Measurements from ENCODE around the gene UNC119.

Gene UNC119

DNA sequence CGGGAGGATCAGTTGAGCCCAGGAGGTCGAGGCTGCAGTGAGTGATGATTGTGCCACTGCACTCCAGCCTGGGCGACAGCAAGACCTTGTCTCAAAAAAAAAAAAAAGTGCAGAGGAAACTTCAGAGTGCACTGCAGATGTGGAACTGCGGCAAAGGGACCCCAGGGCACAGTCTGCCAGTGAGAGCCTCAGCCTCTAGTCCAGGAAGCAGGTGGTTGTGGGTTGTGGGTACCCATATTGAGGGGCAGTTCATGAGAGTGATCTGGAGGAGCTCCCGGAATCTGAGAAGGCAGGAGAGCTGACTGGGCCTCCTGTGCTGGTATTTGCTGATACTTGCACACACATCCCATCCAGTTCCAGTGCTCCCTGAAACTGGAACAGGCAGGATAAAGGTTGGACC is 33.2 kb downstream of the UNC119 start:
- no peak for DNase-seq

DNA sequence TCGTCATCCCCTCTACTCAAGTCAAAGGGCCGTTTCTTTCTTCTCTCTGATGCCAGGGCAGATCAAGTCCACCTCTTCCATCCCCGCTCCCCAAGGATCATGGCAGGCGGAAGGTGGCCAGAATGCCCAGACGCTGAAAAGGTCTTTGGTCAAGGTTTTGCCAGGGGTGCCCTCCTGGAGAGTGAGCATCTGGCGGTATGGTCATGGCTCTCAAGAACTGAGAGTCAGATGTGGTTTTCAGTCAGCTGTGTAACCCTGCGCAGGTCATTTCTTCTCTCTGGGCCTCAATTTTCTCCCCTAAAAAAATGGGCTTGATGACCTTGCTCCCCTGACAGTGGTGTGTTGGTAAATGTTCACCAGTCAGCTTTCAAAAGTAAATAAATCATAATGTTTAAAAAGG is 33.8 kb downstream of the UNC119 start:
- no peak for DNase-seq

DNA sequence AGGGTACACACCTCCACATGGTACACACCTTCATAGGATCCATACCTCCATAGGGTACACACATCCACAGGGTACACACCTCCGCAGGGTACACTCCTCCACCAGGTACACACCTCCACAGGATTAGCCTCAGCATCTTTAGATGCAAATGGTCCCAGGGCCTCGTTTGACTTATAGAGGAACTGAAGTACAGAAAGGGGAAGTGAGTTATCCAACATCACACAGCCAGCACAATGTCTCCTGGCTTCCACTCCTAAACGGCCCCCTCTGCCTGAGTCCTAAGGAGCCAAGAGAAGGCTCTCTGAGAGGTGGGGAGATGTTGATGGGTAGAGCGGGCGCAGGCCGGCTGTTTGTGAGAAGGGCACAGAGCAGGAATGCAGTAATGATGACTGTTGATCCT is 34.3 kb downstream of the UNC119 start:
- DNase-seq = peak; percentile 63

DNA sequence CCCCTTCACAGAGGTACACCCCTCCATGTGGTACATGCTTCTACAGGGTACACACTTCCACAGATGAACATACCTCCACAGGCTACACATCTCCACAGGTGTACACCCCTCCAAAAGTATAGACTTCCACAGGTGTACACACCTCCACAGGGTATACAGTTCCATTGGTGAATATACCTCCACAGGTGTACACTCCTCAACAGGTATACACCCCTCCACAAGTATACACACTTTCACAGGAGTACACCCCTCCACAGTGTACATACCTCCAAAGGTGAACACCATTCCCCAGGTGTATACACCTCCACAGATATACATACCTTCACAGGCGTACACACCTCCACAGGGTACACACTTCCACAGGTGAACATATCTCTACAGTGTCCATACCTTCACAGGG is 36.9 kb downstream of the UNC119 start:
- no peak for DNase-seq

DNA sequence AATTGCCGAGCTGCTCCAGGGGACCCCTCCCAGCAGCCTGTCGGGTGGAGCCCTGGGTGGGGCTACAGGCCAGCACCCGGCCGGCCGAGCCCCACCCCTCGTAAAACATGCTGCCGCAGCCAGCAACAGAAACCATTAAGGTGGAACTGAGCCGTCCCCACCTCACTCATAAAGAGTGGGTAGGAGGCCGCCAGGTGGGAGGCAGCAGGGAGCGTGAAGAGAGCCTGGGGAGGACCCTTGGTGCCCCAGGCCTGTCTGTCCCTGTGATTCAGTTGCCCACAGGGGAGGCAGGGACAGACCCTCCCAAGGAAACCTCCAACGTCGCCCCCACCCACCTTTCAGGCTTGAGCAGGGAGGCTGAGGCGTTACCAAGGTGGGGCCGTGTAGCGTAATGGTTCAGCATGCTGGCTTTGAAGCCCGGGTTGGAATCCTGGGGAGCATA is 37.8 kb downstream of the UNC119 start:
- no peak for DNase-seq

DNA sequence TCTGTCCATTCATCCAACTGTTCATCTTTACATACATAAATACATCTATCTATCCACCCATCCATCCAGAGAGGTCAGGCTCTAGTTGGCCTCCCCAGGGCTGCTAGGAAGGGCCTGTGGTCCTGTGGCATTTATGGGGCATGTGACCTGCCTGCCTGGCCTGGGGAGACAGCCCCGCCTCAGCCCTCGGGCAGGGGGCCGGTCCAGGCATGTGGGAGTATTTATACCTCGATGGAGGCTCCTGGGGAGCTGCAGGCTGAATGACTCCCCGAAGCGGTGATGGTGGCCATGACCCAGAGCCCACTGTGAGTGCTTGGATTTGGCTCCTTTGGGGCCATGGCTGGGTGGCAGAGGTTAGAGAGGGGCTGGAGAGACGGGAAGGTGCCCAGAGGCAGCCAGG is 38.9 kb downstream of the UNC119 start:
- DNase-seq = no peak

DNA sequence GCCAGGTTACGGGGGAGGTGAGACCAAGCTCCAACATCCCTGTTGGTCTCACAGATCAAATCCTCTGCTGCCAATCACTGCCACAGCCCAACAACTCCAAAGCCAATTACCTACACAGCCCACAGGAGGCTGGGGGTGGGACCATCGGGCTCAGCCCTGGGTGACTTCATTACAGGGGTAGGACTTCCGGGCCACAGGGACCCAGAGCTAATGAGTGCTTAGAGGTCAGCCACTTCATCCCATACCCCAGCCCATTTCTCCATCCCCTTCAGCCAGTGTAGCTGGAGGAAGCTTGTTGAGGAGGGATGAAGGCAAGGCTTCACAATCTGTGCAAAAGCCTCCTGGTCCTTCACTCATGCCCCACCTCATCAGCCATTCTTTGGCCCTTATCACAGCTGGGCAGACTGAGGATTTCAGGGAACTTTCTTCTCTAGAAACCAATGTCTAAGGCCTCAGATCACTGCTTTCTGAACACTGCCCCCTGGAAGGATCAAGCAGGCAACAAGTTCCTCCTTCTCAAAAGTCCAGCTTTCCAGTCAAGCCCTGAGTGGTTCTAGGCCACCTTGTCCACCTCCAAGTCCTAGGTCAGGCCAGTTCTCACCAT is 40.5 kb downstream of the UNC119 start:
- no peak for DNase-seq

DNA sequence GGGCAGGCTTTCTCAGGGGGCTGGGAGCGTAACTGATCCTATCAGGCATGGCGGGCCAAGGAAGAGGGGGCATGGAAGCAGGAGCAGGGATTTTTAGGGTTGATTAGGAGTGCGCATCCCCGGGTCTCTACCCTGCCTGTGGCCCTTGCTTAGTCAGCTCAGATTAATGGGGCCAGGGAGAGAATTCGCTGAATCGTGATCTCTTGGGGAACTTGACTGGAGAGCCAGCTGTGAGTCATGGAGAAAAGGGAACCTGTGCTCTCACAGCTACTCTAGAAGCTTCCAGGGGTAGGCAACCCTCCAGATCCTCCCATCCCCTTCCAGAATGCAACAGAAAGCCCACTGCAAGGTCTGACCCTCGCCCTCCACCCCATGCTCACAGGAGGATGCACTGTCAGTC is 42.6 kb downstream of the UNC119 start:
- DNase-seq = peak; percentile 81

DNA sequence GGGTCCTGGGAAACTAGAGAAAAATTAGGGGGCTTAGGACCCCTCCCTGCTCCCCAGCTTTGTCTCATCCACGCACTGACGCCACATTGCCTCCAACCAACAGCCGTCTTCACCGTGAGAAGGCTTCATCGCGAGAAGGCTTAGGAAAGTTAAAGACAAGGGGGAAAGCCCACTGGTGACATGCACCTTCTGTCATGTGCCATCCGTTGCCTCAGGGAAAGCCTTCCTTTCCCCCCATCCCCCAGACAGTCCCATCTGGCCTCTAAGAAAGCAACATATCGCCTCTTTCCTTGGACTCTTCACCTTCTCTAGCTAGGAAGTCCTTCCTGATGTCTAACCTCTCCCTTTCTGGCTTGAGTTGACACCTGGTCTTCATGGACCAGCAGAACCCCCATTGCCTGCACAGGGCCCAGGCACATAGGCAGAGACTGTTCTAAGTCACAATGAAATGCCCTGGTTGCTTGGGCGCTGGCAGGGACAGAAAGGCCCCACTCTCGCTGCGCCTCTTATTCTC is 44.2 kb downstream of the UNC119 start:
- DNase-seq = no peak

DNA sequence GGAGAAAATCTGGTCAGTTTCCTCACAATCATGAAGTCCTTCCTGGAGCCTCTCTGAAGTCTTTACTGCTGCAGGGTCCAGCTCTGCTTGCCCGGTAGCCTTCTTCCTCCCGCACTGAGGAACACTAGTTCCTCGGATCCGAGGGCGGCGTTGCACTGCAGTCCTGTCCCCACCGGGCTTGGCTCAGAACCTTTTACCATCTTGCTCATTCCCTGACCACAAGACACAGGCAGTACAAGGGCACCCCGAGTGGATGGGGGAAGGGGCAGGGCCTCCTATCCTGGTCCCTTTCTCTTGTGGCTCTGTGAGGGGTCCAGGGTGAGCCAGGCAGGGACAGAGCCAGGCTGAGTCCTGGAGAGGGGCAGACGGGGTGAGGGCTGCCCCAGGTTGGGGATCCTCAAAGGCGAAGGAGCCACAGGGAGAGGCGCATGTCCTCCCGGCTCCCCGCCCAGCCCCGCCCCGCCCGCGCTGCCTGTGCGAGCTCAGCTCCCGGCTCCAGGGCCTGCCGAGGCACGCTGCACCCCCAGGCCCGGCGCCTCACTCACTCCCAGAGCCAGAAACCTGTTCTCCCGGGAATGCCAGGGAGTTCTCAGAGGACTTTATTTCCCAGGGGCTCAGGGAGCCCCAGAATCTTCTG is 44.7 kb downstream of the UNC119 start:
- DNase-seq = no peak

DNA sequence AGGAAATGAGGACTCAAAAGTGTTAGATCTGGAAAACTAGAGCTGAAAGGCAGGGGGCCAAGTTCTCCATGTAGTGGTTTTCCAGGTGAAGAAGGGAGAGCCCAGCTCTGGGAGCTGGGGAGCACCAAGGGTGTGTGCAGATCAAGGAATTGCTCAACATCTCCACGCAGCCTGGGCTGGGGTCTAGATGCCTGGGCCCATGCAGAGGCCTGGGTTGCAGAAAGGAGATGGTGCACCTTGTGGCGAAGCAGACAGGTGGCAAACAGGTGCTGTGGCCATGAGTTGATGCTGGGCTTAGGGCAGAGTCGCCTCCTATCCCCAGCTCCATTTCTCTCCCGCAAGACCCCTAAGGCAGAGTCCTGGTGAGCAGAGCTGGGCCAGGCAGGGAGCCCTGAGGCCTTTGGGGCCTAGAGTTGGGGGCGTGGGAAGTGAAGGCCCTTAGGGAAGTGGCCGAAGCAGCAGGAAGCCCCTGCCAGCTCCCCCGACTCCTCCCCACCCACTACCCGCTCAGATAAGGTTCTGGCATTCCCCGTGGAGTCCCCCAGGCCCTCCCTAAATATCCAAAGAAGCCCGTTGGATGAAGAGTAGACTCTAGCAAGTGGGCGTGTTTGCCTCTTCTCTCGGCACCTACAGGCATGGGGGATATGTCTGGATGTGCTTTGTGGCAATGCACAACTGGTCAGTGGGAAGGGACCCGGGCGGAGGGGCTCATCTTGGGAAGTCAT is 45.5 kb downstream of the UNC119 start:
- DNase-seq = no peak

DNA sequence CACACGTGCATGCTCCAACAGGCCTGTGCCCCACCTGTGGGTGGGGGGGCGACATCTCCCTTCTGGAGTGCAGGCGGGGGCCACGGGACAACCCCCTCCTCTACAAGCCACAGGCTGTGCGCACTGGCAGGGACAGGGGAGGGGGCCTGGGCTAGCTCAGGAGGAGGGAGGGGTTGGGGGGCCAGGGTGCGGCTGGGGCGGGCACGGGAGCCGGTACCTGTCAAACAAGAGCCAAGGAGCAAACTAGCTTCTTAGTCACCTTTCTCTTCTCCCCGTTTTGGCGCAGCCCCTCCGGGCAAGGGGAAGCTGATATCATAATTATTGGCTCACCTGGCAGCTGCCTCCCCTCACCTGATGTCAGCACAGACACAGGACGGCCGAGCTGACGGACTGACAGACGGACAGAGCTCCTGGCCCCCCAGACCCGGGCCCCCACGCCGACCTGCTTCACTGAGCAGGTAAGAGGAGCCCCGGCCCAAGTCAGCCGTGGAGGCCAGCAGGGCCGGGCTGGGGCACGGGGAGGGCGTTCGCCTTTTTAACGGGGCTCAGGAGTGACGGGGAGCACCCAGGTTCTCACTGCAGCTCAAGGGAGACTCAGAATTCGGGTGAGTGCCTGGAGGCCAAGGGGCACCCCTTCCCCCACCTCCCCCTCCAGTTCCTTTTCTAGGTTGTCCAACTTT is 46.3 kb downstream of the UNC119 start, which contains the start of gene FOXN1:
TSS of gene FOXN1 (plus strand) at position 363 of the 680 bp plus-strand sequence. CDS start 17,622 bp downstream, outside the sequence.
- DNase-seq = no peak

DNA sequence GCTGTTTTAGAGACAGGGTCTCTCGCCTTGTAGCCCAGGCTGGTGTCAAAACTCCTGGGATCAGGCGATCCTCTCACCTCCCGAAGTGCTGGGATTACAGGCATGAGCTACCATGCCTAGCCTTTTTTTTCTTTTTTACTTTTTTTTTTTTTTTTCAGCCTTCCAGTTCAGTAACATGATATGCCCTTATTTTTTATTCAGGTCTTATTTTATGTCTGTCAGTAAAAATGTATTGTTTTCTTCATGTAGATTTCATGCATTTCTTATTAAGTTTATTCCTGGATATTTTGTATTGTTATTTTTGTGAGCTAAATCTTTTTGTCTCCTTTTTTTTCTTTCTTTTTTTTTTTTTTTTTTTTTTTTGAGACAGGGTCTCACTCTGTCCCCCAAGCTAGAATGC is 49.0 kb downstream of the UNC119 start:
- DNase-seq = no peak

DNA sequence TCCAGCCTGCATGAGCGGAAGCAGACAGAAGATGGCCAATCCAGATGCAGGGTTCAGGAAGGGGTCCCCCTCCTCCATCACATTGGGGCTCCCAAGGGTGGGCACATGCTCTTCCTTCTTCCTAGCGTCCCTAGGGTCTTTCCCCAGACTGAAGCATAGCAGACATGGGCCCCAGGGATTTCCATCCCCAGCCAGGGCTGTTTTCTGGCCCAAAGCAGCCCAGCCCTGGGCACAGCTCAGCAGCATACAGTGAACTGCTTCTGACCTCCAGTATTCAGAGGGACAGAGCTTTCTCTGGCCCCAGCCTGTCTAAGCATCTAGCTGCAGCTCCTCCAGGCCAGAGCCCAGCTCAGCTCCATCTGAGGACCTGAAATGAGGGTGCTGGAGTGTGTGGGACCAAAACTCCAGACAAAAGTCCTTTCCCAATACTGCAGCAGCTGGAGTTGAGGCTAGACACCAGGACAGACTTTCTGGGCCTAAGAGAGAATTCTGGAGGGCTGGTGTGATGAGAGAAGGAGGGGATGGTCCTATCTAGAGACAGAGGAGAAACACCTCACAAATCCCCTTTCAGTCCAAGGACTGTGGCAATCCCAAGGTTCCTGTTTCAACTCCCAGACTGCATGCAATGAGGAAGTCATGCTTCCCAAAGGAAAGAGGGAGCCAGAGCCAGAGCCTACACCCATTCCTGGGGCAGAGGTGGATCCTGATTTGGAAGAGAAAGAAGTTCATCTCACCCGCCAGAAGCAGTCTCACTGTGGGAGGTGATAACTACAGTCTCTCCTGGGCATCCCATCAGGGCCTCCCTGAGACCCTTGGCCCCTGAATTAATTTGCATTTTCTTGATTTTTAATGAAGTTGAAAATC is 50.8 kb downstream of the UNC119 start:
- no peak for DNase-seq

DNA sequence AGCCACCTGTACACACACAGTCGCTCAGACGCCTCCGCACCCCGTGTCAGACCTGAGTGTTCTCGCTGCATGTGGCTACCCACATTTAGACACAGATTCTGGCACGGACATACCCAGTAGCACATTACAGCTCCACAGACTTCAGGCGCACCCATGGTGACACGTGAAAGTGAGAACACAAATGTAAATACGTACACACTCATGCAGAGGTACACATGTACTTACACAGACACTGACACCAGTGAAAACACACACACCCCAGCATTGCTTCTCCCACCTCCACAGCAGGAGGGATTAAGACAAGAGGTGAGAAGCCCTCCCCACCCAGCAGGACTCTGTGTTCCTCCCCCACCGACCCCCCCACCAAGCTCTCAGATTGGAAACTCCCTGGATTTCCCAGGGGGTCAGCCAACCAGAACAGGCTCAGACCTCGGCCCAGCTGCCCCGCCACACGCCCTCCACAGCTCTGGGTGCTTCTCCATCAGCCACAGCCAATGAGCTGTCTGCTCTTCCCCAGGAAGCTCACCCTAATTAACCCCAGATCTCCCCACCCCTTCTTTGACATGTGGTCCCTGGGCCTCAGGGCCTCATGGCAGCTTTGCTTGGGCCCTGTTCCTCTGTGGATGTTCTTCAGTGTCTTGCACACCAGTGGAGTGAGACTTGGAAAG is 51.6 kb downstream of the UNC119 start:
- DNase-seq = no peak

DNA sequence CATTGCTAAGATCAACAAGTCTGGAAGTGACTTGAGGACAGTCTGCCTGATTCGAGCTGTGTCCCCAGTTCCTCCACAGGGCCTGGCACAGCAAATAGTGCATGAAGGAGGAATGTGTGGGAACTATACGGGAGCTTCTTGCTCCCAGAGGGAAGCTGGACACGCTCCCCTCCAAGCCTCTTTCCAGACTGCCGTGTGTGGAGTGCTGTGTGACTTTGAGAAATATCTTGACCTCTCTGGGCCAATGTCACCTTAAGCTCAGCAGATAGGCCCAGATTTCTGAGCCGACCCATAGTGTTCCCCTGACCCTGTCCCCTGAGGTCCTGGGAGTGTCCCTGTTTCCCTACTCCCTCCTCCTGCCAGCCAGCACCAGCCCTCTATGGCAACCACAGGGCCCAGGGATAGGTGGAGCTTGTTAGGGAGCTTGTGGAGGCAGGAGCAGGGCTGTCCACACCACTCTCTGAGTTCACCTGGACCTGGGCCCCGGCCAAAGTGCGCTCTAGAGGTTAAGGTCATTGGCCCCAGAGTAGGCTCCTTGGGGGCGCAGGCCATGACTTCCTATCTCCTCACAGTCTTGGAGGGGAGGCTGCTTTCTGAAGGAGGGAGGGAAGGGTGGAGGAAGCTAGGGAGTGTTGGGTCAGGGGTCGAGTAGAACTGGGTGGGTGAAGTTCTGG is 52.6 kb downstream of the UNC119 start:
- no peak for DNase-seq

DNA sequence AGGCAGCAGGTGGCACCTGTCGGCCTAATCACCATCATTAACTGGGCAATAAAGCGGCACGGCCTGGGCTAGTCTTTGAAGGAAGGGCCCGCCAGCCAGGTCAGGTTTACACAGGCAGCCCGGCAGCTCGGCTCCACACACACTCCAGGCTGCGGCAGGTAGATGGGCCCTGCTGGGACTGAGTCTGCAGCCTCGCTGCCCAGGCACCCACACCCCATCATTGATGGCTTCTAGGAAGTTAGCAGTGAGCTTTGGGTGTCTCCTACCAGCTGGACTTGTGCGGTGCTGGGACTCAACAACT is 53.1 kb downstream of the UNC119 start:
- DNase-seq = no peak

DNA sequence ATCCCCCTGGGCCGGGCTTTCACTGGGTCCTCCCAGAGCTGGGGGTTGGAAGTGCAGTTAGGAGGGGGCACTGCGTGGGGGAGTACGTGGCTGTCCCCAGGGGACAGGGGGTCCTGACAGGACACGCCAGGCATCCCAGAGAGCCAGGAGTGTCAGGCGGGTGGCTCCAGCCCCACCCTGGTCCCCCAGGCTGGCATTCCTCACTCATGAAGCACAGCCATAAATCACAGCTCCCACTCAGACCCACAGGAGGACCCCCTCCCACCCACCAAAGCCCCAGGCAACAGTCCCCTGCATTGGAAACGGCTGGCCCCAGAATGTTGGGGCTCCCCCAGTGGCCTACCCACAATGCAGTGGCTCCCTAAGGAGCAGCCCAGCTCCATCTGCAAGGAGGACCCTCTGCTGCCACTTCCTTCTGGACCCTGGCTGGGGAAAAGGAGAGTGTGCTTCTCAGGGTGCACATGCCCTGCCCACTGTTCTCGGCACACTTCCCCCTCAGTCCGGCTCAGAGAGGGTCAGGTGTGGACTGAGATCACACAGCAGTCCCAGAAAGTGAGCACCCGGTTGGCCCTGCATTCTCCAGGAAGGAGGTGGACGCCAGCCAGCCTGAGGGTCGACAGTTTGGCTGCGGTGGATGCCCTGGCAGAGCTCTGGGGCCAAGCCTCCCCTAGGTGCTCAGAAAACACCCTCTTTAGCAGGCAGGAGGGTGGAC is 53.6 kb downstream of the UNC119 start:
- no peak for DNase-seq

DNA sequence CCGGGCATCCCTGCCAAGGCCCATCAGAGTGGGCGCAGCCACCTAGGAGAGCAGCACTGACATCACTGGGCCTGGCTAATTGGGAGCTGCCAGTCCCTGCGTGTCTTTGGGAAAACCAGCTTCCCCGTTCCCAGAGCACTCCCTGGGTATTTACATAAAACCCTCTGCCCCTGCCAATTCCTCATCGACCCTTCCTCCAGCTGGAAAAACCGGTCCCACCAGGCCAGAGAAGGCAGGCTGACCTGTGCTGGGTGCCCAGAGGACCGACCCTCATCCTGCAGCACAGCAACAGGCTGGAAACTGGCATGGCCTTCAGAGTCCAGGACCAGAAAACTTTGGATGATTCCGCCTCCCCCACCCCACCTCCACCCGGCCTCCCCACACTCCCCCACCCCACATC is 54.5 kb downstream of the UNC119 start:
- DNase-seq = no peak

Data from suppressor macrophage treated with lipopolysaccharide for 4 hours (primary cell).